Lung (tissue), 12 donors: ENCODE data around the gene PHF21B. TPM values are rescaled to one million over a fixed set of nuclear protein-coding genes. Genes with fewer than 3 reads are reported as not detected.

Experiments
- ATAC-seq: fragments of 200-7000 bp; cut with Tn5 transposase; one replicate; pipeline ENCODE4 v1.9.1; 2020; ENCODE audit warnings: moderate number of reproducible peaks; ENCODE audit not compliant: insufficient read depth, low FRiP score
- DNase-seq, 3 donors: peaks; one replicate each; pipeline ENCODE4 v3.0.0-alpha.2; 2013 to 2017
- H3K27ac ChIP-seq, 2 donors: one replicate each; pipeline ENCODE4 v1.5.1; 2013; ENCODE audit warnings: mild to moderate bottlenecking in 2 of 2, moderate library complexity in 2 of 2, control low read depth in 1 of 2, inconsistent platforms in 1 of 2, low read depth in 1 of 2, low read length in 1 of 2
- H3K27me3 ChIP-seq, 3 donors: one replicate each; pipeline ENCODE4 v1.5.1; 2013; ENCODE audit warnings: low read length in 2 of 3; ENCODE audit not compliant: control insufficient read depth in 3 of 3, insufficient read depth in 3 of 3
- H3K36me3 ChIP-seq, 4 donors: one replicate each; pipeline ENCODE4 v1.5.1; 2013; ENCODE audit warnings: low read length in 4 of 4, mild to moderate bottlenecking in 1 of 4, moderate library complexity in 1 of 4; ENCODE audit not compliant: control insufficient read depth in 4 of 4, insufficient read depth in 4 of 4
- H3K4me1 ChIP-seq, 5 donors: one replicate each; pipeline ENCODE4 v1.5.1; 2013; ENCODE audit warnings: low read length in 5 of 5, mild to moderate bottlenecking in 2 of 5, moderate library complexity in 1 of 5; ENCODE audit not compliant: control insufficient read depth in 5 of 5, insufficient read depth in 5 of 5
- H3K4me3 ChIP-seq: one replicate; pipeline ENCODE4 v1.5.1; 2013; ENCODE audit warnings: mild to moderate bottlenecking, control low read depth, moderate library complexity
- H3K9ac ChIP-seq, 2 donors: one replicate each; pipeline ENCODE4 v1.5.1; 2013; ENCODE audit warnings: low read length in 2 of 2, control low read depth in 1 of 2; ENCODE audit not compliant: insufficient read depth in 1 of 2
- H3K9me3 ChIP-seq, 4 donors: one replicate each; pipeline ENCODE4 v1.5.1; 2013; ENCODE audit warnings: low read length in 3 of 4, mild to moderate bottlenecking in 1 of 4, moderate library complexity in 1 of 4; ENCODE audit not compliant: control insufficient read depth in 4 of 4, insufficient read depth in 3 of 4
- CTCF ChIP-seq: IDR thresholded peaks from 2 replicates; pipeline ENCODE4 v1.5.1; 2012; ENCODE audit warnings: mild to moderate bottlenecking; ENCODE audit errors: control extremely low read depth, extremely low read depth
- WGBS, 2 donors: extraction: QIAGEN DNeasy Blood & Tissue Kit; methylation state at CpG; one replicate each; pipeline ENCODE4 v1.1.7; 2013; 5-methylcytosine and 5-hydroxymethylcytosine counted together
- polyA plus RNA-seq, 2 donors: library from polyadenylated mRNA; stranded (reverse); fragments of 200-250 nt; gene quantifications; one replicate each; pipeline ENCODE4 v1.2.1, GENCODE V29; 2013
- total RNA-seq, 2 donors: library from RNA; depleted of rRNA in 1 of 2; stranded (reverse); fragments of >200 nt in 1 of 2; gene quantifications; one replicate each; pipeline ENCODE4 v1.2.1, GENCODE V29; 2014 to 2021
- donor health status: control.
- donor health status: control.
- donor health status: Bipolar disorder and iron deficiency.
- donor health status: healthy.
- donor health status: DM: yes; HTN: yes; CAD: no.

The PHF21B gene
- total and polyA plus RNA-seq, 4 donors: 0.03 to 0.43 (median 0.26) TPM

DNA sequence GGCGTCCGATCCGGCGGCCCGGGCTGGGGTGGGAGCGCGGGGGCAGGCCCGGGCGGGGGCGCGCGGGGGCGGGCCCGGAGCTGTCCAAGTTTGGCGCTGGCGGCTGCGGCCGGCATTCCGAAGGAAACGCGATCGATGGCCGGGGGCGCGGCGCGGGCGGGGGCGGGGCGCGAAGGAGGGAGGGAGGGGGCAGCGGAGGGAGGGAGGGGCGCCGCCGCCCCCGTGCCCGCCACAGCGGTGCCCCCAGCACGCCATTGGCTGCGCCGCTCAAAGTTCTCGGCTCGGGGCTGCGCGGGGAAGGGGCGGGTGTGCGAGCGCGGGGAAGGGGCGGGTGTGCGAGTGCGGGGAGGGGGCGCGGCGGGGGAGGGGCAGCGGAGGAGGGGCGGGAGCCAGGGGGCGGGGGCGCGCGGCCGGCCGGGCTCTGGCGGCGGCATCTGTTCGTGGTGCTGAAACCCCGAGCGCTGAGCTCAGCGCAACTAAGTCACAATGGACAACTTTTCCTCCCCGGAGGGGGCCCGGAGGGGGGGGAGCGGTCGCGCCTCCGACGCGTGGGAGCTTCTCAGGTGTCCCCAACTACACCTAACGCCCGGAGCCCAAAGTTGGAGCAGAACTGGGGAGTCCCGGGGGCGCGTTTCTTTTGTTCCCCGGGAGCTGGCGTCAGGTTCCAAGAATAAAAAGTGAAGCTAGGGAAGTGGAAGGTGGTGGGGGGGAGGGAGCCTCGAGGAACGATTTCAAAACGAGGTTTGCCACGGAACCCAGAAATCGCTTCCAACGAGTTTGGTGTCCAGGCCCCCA, 2.2 kb downstream of the PHF21B start:
- ATAC-seq (no peak), DNase-seq (peak; percentile 88 to 93 (median 93))
- Histone ChIP-seq H3K4me3 (no peak overlapping the region), H3K36me3 (no peaks in the 10 kb centered on the region), H3K27ac (no peak overlapping the region), H3K4me1 (peaks cover 0 to 31% (median 17%) of the 10 kb centered on the region in 5 donors), H3K27me3 (peaks cover 17 to 23% (median 19%) of the 10 kb centered on the region in 3 donors), H3K9ac (no peak overlapping the region), H3K9me3 (peaks cover 0 to 2% (median 0%) of the 10 kb centered on the region in 4 donors)
- TF ChIP-seq CTCF: no peak
- WGBS, 2 donors: 0 to 2% methylated on average over 40 to 78 of the region's 90 CpGs

GRCh38 chr22:45006964-45007390, 2.8 kb downstream of the PHF21B start:
- peaks cover 0 to 2% (median 0%) of the 10 kb centered on the region in 4 donors for H3K9me3 ChIP-seq
- no peak overlapping the region for H3K4me3 ChIP-seq
- no peak for TF ChIP-seq CTCF
- H3K27ac ChIP-seq: no peak overlapping the region
- H3K36me3 ChIP-seq: no peaks in the 10 kb centered on the region
- H3K4me1 ChIP-seq: peaks cover 0 to 31% (median 17%) of the 10 kb centered on the region in 5 donors
- peaks cover 13 to 21% (median 16%) of the 10 kb centered on the region in 3 donors for H3K27me3 ChIP-seq
- peak; percentile 86 to 89 (median 87) for DNase-seq
- ATAC-seq: no peak
- peak overlapping the region in 1 of 2 donors; percentile 88 for H3K9ac ChIP-seq
- 0 to 2% methylated on average over 39 to 44 of the region's 44 CpGs for WGBS, 2 donors

- ATAC-seq (no peak), DNase-seq (peak; percentile 32 to 77 (median 69))
- TF ChIP-seq CTCF: no peak
- H3K9ac ChIP-seq: peak overlapping the region in 1 of 2 donors; percentile 88
- H3K4me1 ChIP-seq: peaks cover 0 to 31% (median 17%) of the 10 kb centered on the region in 5 donors
- no peaks in the 10 kb centered on the region for H3K36me3 ChIP-seq
- 4 to 6% methylated on average over 21 of the region's 21 CpGs for WGBS, 2 donors
- no peak overlapping the region for H3K27ac ChIP-seq
- H3K4me3 ChIP-seq: no peak overlapping the region
- peaks cover 0 to 2% (median 0%) of the 10 kb centered on the region in 4 donors for H3K9me3 ChIP-seq
- peaks cover 10 to 21% (median 12%) of the 10 kb centered on the region in 3 donors for H3K27me3 ChIP-seq
These were observed 3.5 kb downstream of the PHF21B start for GRCh38 chr22:45006111-45006963.
